LNCaP clone FGC (cell line): ENCODE measurements around the gene DUSP16.
"Not testable (repeated sequence)": the region's sequence is repeated elsewhere in the genome, so short reads cannot be mapped to it uniquely, and the experiment has no call there.

Experiments
- DNase-seq: peaks from one replicate; pipeline ENCODE4 v3.0.0-alpha.2; 2011; ENCODE audit warnings: low read depth
- H3K4me3 ChIP-seq: 2 replicates; pipeline ENCODE4 v1.5.1; 2011; ENCODE audit warnings: mild to moderate bottlenecking, low read depth, low read length, control low read depth
- CTCF ChIP-seq: IDR thresholded peaks from 2 replicates; pipeline ENCODE4 v1.5.1; 2012; ENCODE audit warnings: mild to moderate bottlenecking; ENCODE audit not compliant: control insufficient read depth, insufficient read depth; ENCODE audit errors: extremely low read depth

Gene DUSP16

GRCh38 chr12:12527820-12528296, 34.8 kb downstream of the DUSP16 start:
- TF ChIP-seq CTCF: no peak
- DNase-seq: no peak
- H3K4me3 ChIP-seq: no peak overlapping the region

GRCh38 chr12:12524128-12524527, 38.5 kb downstream of the DUSP16 start:
- DNase-seq: no peak

GRCh38 chr12:12523229-12523628, 39.4 kb downstream of the DUSP16 start:
- H3K4me3 ChIP-seq: no peak overlapping the region
- no peak for TF ChIP-seq CTCF
- DNase-seq: no peak

More at GRCh38 chr12:12524128-12524527, 38.5 kb downstream of the DUSP16 start:
- H3K4me3 ChIP-seq: no peak overlapping the region
- TF ChIP-seq CTCF: no peak

GRCh38 chr12:12522657-12523056, 40.0 kb downstream of the DUSP16 start:
- not testable (repeated sequence) for DNase-seq, H3K4me3 ChIP-seq

- no peak for DNase-seq
- H3K4me3 ChIP-seq: no peak overlapping the region
- TF ChIP-seq CTCF: no peak
Measured at GRCh38 chr12:12521888-12522287, 40.8 kb downstream of the DUSP16 start.

- no peak for TF ChIP-seq CTCF
- no peak for DNase-seq
- H3K4me3 ChIP-seq: no peak overlapping the region
Measured at GRCh38 chr12:12521044-12521485, 41.6 kb downstream of the DUSP16 start.

- TF ChIP-seq CTCF: no peak
- DNase-seq: no peak
- no peak overlapping the region for H3K4me3 ChIP-seq
Measured at GRCh38 chr12:12520273-12520672, 42.4 kb downstream of the DUSP16 start.
